Spleen (tissue), 7 donors: ENCODE measurements around the gene TMX4.

ENCODE experiments used
- POLR2AphosphoS5 ChIP-seq, 3 donors: sonication (generic); formaldehyde crosslinking; IDR thresholded peaks; one replicate each; pipeline ENCODE4 v1.5.1; 2017; ENCODE audit warnings: antibody characterized with exemption in 3 of 3
- TF ChIP-seq, protein P1 (sequence below), 11 experiments: fragments of 200-600 bp in 7 of 11; fragments of 450-650 bp in 4 of 11; sonication (generic) in 4 of 11; IDR thresholded peaks in 8 of 11; conservative IDR thresholded peaks in 3 of 11; 1 replicate in 7 of 11; 2 replicates in 4 of 11; pipeline versions ENCODE4 v1.4.0 to v1.8.0; 2016 to 2021; ENCODE audit warnings: antibody characterized with exemption in 11 of 11, inconsistent platforms in 4 of 11, mild to moderate bottlenecking in 1 of 11
- donor health status: DM: no; HTN: no; CAD: no; lungs with moderate emphysema.
- donor health status: DM: no; HTN: no; CAD: no.
- donor health status: DM: no; HTN: no; CAD: no.

DNA sequence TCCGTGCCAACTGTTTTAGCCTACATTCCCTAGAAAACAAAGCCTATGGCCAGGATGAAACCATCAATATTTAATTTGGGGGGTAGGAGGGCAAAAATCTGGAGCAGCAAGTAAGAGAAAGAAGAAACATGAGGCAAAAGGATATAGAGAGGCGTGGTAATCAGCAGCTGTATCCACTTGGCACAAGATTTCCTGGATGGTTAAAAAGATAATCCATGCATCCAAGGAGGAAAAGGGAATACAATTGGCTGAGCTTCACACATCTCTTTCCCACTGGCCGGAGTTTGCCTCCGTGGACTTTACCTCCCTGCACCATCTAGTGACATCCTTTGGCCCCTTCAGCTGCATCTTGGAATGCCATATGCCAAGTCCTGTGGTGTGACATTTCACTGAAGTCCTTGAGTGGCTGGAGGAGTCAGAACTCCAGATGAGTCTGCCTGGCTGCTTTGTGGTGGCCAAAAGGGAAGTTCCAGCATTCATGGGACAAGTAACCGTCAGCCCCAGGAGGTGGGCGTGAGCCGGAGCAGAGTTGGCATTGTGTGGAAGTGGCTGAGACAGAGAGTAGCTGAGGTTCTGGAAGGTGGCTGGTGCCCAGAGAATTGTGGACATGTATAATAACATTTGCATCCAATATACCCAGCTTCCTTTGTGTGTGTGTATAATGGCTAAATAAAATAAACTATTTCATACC, 13.7 kb upstream of the TMX4 start:
- TF ChIP-seq POLR2AphosphoS5 (IDR thresholded peaks at IDR 0.05): no peak
- TF ChIP-seq, protein P1, sequence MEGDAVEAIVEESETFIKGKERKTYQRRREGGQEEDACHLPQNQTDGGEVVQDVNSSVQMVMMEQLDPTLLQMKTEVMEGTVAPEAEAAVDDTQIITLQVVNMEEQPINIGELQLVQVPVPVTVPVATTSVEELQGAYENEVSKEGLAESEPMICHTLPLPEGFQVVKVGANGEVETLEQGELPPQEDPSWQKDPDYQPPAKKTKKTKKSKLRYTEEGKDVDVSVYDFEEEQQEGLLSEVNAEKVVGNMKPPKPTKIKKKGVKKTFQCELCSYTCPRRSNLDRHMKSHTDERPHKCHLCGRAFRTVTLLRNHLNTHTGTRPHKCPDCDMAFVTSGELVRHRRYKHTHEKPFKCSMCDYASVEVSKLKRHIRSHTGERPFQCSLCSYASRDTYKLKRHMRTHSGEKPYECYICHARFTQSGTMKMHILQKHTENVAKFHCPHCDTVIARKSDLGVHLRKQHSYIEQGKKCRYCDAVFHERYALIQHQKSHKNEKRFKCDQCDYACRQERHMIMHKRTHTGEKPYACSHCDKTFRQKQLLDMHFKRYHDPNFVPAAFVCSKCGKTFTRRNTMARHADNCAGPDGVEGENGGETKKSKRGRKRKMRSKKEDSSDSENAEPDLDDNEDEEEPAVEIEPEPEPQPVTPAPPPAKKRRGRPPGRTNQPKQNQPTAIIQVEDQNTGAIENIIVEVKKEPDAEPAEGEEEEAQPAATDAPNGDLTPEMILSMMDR (IDR thresholded peaks at IDR 0.05 in 8 of 11, conservative IDR thresholded peaks at IDR 0.05 in 3 of 11): no peak
